ENCODE results near the gene TMC4. TPM values are rescaled to one million over a fixed set of nuclear protein-coding genes. Genes with fewer than 3 reads are reported as not detected.
"Not testable (repeated sequence)": the region's sequence is repeated elsewhere in the genome, so short reads cannot be mapped to it uniquely, and the experiment has no call there.

Gene TMC4
- total and polyA plus RNA-seq, 12 donors, result 0.48 to 18.2 (median 1.3) TPM

DNA sequence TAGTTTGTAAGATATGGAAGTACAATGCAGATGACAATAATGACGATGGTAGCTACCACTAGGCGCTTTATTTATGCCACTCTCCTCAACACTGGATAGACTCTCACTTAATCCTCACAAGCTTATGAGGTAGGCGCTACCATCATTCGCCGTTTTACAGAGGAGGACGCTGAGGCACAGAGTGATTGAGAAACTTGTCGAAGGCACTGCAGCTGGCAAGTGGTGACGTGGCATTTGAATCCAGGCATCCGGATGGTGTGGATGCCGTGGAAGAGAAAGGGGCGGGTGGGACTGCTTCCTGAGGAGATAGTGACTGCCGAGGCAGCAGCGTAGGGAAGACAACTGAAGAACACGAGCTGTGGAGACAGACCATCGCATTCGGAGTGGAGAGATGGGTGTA, 26.4 kb upstream of the TMC4 start:
- WGBS, 4 donors, result 90 to 93% (median 91%) methylated on average over 16 of the region's 16 CpGs
- Histone ChIP-seq H3K4me3 (no peak overlapping the region), H3K27ac (peak overlapping the region in 1 of 5 donors; percentile 92), H3K36me3 (replicated peaks in 1 of 2) (peaks cover 0 to 39% of the 10 kb centered on the region in 2 donors), H3K9me3 (replicated peaks in 1 of 3) (no peaks in the 10 kb centered on the region), H3K27me3 (no peaks in the 10 kb centered on the region), H3K4me1 (replicated peaks in 1 of 2) (peaks cover 24 to 35% of the 10 kb centered on the region in 2 donors)
- no peak for TF ChIP-seq POLR2A (IDR thresholded peaks at IDR 0.05)
- TF ChIP-seq, protein P1, sequence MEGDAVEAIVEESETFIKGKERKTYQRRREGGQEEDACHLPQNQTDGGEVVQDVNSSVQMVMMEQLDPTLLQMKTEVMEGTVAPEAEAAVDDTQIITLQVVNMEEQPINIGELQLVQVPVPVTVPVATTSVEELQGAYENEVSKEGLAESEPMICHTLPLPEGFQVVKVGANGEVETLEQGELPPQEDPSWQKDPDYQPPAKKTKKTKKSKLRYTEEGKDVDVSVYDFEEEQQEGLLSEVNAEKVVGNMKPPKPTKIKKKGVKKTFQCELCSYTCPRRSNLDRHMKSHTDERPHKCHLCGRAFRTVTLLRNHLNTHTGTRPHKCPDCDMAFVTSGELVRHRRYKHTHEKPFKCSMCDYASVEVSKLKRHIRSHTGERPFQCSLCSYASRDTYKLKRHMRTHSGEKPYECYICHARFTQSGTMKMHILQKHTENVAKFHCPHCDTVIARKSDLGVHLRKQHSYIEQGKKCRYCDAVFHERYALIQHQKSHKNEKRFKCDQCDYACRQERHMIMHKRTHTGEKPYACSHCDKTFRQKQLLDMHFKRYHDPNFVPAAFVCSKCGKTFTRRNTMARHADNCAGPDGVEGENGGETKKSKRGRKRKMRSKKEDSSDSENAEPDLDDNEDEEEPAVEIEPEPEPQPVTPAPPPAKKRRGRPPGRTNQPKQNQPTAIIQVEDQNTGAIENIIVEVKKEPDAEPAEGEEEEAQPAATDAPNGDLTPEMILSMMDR (IDR thresholded peaks at IDR 0.05), result no peak
- intact Hi-C loops (cut with DNase I), result no loop called here
- DNase-seq, result no peak

DNA sequence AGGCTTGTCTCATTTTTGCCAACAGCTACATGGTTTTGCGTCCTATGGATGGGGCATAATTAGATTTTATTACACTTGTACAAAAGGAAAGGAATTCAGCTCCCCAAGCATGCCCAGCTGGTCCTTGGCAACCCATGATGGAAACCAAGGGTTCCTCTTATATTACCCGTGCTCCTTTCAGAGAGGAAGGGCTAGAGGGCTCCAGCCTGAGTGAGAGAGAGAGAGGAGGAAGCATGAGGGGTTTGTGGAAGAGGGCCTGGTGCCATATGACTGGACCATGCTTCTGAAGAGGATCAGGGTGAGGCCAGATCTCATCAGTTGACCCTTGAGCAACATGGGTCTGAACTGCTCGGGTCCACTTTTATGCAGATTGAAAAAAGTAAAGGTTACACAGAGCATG, 24.2 kb upstream of the TMC4 start:
- intact Hi-C loops (cut with DNase I), result no loop called here
- DNase-seq, result no peak
- H3K9me3 ChIP-seq (replicated peaks in 1 of 3), result no peaks in the 10 kb centered on the region
- peaks cover 15 to 17% of the 10 kb centered on the region in 2 donors for H3K4me1 ChIP-seq (replicated peaks in 1 of 2)
- peaks cover 0 to 34% of the 10 kb centered on the region in 2 donors for H3K36me3 ChIP-seq (replicated peaks in 1 of 2)
- no peak overlapping the region for H3K27ac ChIP-seq
- no peak for TF ChIP-seq POLR2A (IDR thresholded peaks at IDR 0.05)
- TF ChIP-seq, protein P1 (IDR thresholded peaks at IDR 0.05), result no peak
- H3K27me3 ChIP-seq, result no peaks in the 10 kb centered on the region
- no peak overlapping the region for H3K4me3 ChIP-seq
- 77 to 90% (median 80%) methylated on average over 3 of the region's 3 CpGs for WGBS, 4 donors

DNA sequence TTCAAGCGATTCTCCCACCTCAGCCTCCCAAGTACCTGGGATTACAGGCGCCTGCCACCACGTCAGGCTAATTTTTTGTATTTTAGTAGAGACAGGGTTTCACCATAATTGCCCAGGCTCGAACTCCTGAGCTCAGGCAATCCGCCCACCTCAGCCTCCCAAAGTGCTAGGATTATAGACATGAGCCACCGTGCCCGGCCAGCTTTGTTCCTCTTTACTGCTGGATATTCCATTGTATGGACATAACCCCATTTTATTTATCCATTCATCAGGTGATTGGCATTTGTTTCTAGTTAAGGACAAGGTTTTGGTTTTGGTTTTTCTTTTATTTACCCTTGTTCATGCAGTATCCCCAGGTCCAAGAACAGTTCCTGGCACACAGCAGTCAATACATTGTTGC, 23.6 kb upstream of the TMC4 start:
- no peaks in the 10 kb centered on the region for H3K9me3 ChIP-seq (replicated peaks in 1 of 3)
- TF ChIP-seq, protein P1 (IDR thresholded peaks at IDR 0.05), result no peak
- TF ChIP-seq POLR2A (IDR thresholded peaks at IDR 0.05), result no peak
- 92 to 97% (median 95%) methylated on average over 7 of the region's 7 CpGs for WGBS, 4 donors
- H3K4me1 ChIP-seq (replicated peaks in 1 of 2), result peaks cover 15 to 17% of the 10 kb centered on the region in 2 donors
- intact Hi-C loops (cut with DNase I), result no loop called here
- H3K4me3 ChIP-seq, result no peak overlapping the region
- peaks cover 0 to 28% of the 10 kb centered on the region in 2 donors for H3K36me3 ChIP-seq (replicated peaks in 1 of 2)
- DNase-seq, result no peak
- no peaks in the 10 kb centered on the region for H3K27me3 ChIP-seq
- no peak overlapping the region for H3K27ac ChIP-seq

DNA sequence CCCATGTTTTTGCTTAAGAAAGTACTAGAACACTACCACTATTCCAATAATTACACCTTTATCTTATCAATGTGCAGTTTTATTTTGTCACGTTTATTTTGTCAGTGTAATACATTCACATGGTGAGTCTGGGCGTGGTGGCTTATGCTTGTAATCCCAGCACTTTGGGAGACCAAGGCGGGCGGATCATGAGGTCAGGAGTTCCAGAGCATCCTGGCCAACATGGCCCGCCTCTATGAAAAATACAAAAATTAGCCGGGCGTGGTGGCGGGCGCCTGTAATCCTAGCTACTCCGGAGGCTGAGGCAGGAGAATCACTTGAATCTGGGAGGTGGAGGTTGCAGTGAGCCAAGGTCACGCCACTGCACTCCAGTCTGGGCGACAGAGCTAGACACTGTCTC, 21.5 kb upstream of the TMC4 start:
- H3K27me3 ChIP-seq; H3K4me3 ChIP-seq; intact Hi-C loops (cut with DNase I); H3K27ac ChIP-seq; DNase-seq; H3K9me3 ChIP-seq (replicated peaks in 1 of 3): not testable (repeated sequence)
- WGBS, 4 donors, result 90 to 92% (median 91%) methylated on average over 12 of the region's 12 CpGs
- H3K4me1 ChIP-seq (replicated peaks in 1 of 2), result peaks cover 10 to 12% of the 10 kb centered on the region in 2 donors
- peaks cover 0 to 25% of the 10 kb centered on the region in 2 donors for H3K36me3 ChIP-seq (replicated peaks in 1 of 2)

DNA sequence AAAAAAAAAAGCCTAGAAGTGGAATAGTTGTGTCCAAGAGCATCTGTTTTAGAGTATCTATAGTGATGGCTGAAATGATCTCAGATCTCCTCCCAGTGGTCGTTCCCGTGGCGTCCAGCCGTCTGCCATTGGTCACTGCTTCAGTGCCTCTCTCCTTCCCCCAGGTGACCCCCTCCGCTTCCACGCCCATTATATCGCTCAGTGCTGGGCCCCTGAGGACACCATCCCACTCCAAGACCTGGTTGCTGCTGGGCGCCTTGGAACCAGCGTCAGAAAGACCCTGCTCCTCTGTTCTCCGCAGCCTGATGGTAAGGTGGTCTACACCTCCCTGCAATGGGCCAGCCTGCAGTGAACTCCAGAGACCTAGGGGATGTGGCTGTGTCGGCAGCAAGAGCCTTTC, 20.1 kb upstream of the TMC4 start:
- DNase-seq, result no peak
- WGBS, 4 donors, result 88 to 96% (median 93%) methylated on average over 11 of the region's 11 CpGs
- intact Hi-C loops (cut with DNase I), result no loop called here
- Histone ChIP-seq H3K36me3 (replicated peaks in 1 of 2) (peaks cover 0 to 25% of the 10 kb centered on the region in 2 donors), H3K9me3 (replicated peaks in 1 of 3) (no peaks in the 10 kb centered on the region), H3K27ac (no peak overlapping the region), H3K4me3 (no peak overlapping the region), H3K4me1 (replicated peaks in 1 of 2) (peaks cover 19 to 20% of the 10 kb centered on the region in 2 donors), H3K27me3 (no peaks in the 10 kb centered on the region)
- TF ChIP-seq, protein P1 (IDR thresholded peaks at IDR 0.05), result no peak
- no peak for TF ChIP-seq POLR2A (IDR thresholded peaks at IDR 0.05)

Data from adrenal gland (tissue), 12 donors.